ENCODE data around the gene SNRPB2. TPM values are rescaled to one million over a fixed set of nuclear protein-coding genes. Genes with fewer than 3 reads are reported as not detected.

SNRPB2 gene
- total RNA-seq, 1 donor from 2014 or later, result 70.5 TPM

GRCh38 chr20:16703570-16703969 is 26.3 kb upstream of the SNRPB2 start:
- no peak for TF ChIP-seq CTCF (IDR thresholded peaks at IDR 0.05; ENCODE audit: unreplicated experiment)
- H3K27ac Mint-ChIP-seq, result no peak overlapping the region
- no peak overlapping the region for H3K4me3 Mint-ChIP-seq
- no peaks in the 10 kb centered on the region for H3K27me3 Mint-ChIP-seq (ENCODE audit: low read depth)
- peaks cover 21% of the 10 kb centered on the region for H3K9me3 Mint-ChIP-seq
- DNase-seq (ENCODE audit: low spot score in 2 of 2, unreplicated experiment in 2 of 2), result no peak
- H3K4me1 Mint-ChIP-seq, result peaks cover 16% of the 10 kb centered on the region
- H3K36me3 Mint-ChIP-seq, result peaks cover 7% of the 10 kb centered on the region

- Mint-ChIP-seq H3K27ac (no peak overlapping the region), H3K27me3 (ENCODE audit: low read depth) (no peaks in the 10 kb centered on the region), H3K36me3 (peaks cover 7% of the 10 kb centered on the region), H3K4me1 (peaks cover 29% of the 10 kb centered on the region), H3K4me3 (no peak overlapping the region), H3K9me3 (peaks cover 21% of the 10 kb centered on the region)
- DNase-seq (ENCODE audit: low spot score in 2 of 2, unreplicated experiment in 2 of 2), result no peak
- TF ChIP-seq CTCF (IDR thresholded peaks at IDR 0.05; ENCODE audit: unreplicated experiment), result no peak
These were observed 22.2 kb upstream of the SNRPB2 start for GRCh38 chr20:16707674-16708073.

- no peak for TF ChIP-seq CTCF (IDR thresholded peaks at IDR 0.05; ENCODE audit: unreplicated experiment)
- peaks cover 7% of the 10 kb centered on the region for H3K36me3 Mint-ChIP-seq
These were observed 21.2 kb upstream of the SNRPB2 start for GRCh38 chr20:16708602-16709001.

GRCh38 chr20:16709017-16709416 is 20.8 kb upstream of the SNRPB2 start:
- Mint-ChIP-seq H3K4me3 (no peak overlapping the region), H3K36me3 (peaks cover 7% of the 10 kb centered on the region), H3K9me3 (peaks cover 21% of the 10 kb centered on the region), H3K4me1 (peaks cover 30% of the 10 kb centered on the region), H3K27ac (no peak overlapping the region), H3K27me3 (ENCODE audit: low read depth) (no peaks in the 10 kb centered on the region)
- DNase-seq (ENCODE audit: low spot score in 2 of 2, unreplicated experiment in 2 of 2), result no peak
- no peak for TF ChIP-seq CTCF (IDR thresholded peaks at IDR 0.05; ENCODE audit: unreplicated experiment)

More at GRCh38 chr20:16708602-16709001, 21.2 kb upstream of the SNRPB2 start:
- Mint-ChIP-seq H3K4me1 (peaks cover 29% of the 10 kb centered on the region), H3K9me3 (peaks cover 21% of the 10 kb centered on the region), H3K27me3 (ENCODE audit: low read depth) (no peaks in the 10 kb centered on the region), H3K27ac (peak overlapping the region; percentile 75), H3K4me3 (no peak overlapping the region)
- no peak for DNase-seq (ENCODE audit: low spot score in 2 of 2, unreplicated experiment in 2 of 2)

GRCh38 chr20:16710781-16711180 is 19.0 kb upstream of the SNRPB2 start:
- no peak for TF ChIP-seq CTCF (IDR thresholded peaks at IDR 0.05; ENCODE audit: unreplicated experiment)
- DNase-seq (ENCODE audit: low spot score in 2 of 2, unreplicated experiment in 2 of 2), result no peak
- Mint-ChIP-seq H3K4me1 (peaks cover 37% of the 10 kb centered on the region), H3K4me3 (no peak overlapping the region), H3K27me3 (ENCODE audit: low read depth) (peaks cover 3% of the 10 kb centered on the region), H3K27ac (no peak overlapping the region), H3K9me3 (peaks cover 13% of the 10 kb centered on the region), H3K36me3 (peaks cover 1% of the 10 kb centered on the region)
